Esophagus muscularis mucosa (tissue), 4 donors: ENCODE measurements around the gene RPL31. TPM values are rescaled to one million over a fixed set of nuclear protein-coding genes. Genes with fewer than 3 reads are reported as not detected.

Experiments used
- DNase-seq: peaks from one replicate; pipeline ENCODE4 v3.0.0-alpha.2; 2017; ENCODE audit errors: extremely low spot score
- H3K27ac ChIP-seq, 4 donors: fragments of 200-600 bp; sonication (generic); replicated peaks in 1 of 4; 1 replicate in 3 of 4; 2 replicates in 1 of 4; pipeline ENCODE4 v1.5.1; 2016 to 2019; ENCODE audit warnings: mild to moderate bottlenecking in 1 of 4
- H3K27me3 ChIP-seq, 4 donors: fragments of 200-600 bp; sonication (generic); one replicate each; pipeline versions ENCODE4 v1.5.1 to v1.6.0; 2016 to 2019
- H3K36me3 ChIP-seq, 4 donors: fragments of 200-600 bp; sonication (generic); one replicate each; pipeline ENCODE4 v1.5.1; 2016 to 2019
- H3K4me1 ChIP-seq, 4 donors: fragments of 200-600 bp; sonication (generic); one replicate each; pipeline ENCODE4 v1.5.1; 2016 to 2019
- H3K4me3 ChIP-seq, 4 donors: fragments of 200-600 bp; sonication (generic); 1 replicate in 2 of 4; 2 replicates in 2 of 4; pipeline ENCODE4 v1.5.1; 2016 to 2019; ENCODE audit warnings: mild to moderate bottlenecking in 4 of 4, moderate library complexity in 1 of 4
- H3K9me3 ChIP-seq, 4 donors: fragments of 200-600 bp; sonication (generic); 1 replicate in 3 of 4; 2 replicates in 1 of 4; pipeline ENCODE4 v1.5.1; 2016 to 2019
- CTCF ChIP-seq, 3 experiments: fragments of 200-600 bp in 2 of 3; fragments of 450-650 bp in 1 of 3; sonication (generic) in 2 of 3; IDR thresholded peaks; one replicate each; pipeline ENCODE4 v1.5.1; 2017 to 2019; ENCODE audit warnings: antibody characterized with exemption in 3 of 3, mild to moderate bottlenecking in 2 of 3, moderate library complexity in 1 of 3
- EP300 ChIP-seq: sonication (generic); formaldehyde crosslinking; IDR thresholded peaks from one replicate; pipeline ENCODE4 v1.6.1; 2017; ENCODE audit warnings: antibody characterized with exemption
- POLR2A ChIP-seq: fragments of 450-650 bp; IDR thresholded peaks from one replicate; pipeline ENCODE4 v1.6.1; 2017; ENCODE audit warnings: antibody characterized with exemption, moderate library complexity, mild to moderate bottlenecking, low read depth
- POLR2AphosphoS5 ChIP-seq, 2 donors: sonication (generic); formaldehyde crosslinking; IDR thresholded peaks; one replicate each; pipeline ENCODE4 v1.6.1; 2017; ENCODE audit warnings: antibody characterized with exemption in 2 of 2
- whole genome bisulfite sequencing: methylation state at CpG from one replicate; pipeline ENCODE4 v1.1.5; 2018; 5-methylcytosine and 5-hydroxymethylcytosine counted together
- intact Hi-C: fragments of 100-400 bp; cut with DNase I; formaldehyde crosslinking; loops from one replicate; pipeline ENCODE4 v1.15.1; 2023
- total RNA-seq, 4 donors: library from RNA; depleted of rRNA; stranded (reverse); fragments of >200 nt; gene quantifications; one replicate each; pipeline versions ENCODE4 v1.1.0 to v1.2.1, GENCODE V29; 2016

Gene RPL31
- total RNA-seq, 4 donors from 2014 or later, result 645 to 2,101 (median 1,206) TPM

- H3K4me1 ChIP-seq, result peaks cover 18 to 30% (median 23%) of the 10 kb centered on the region in 4 donors
- no peak overlapping the region for H3K27ac ChIP-seq
- H3K4me3 ChIP-seq, result no peak overlapping the region
- intact Hi-C loops, result no loop called here
- no peak for DNase-seq
- no peaks in the 10 kb centered on the region for H3K27me3 ChIP-seq
- TF ChIP-seq CTCF (IDR thresholded peaks at IDR 0.05) (no peak), POLR2AphosphoS5 (IDR thresholded peaks at IDR 0.05) (no peak), POLR2A (no peak), EP300 (no peak)
- no peaks in the 10 kb centered on the region for H3K9me3 ChIP-seq
- H3K36me3 ChIP-seq, result peaks cover 0 to 7% (median 0%) of the 10 kb centered on the region in 4 donors
- 98% methylated on average over 5 of the region's 5 CpGs for WGBS
Observed at GRCh38 chr2:100956081-100956480, 46.0 kb upstream of the RPL31 start.

- peak overlapping the region in 3 of 4 donors; percentile 34 to 62 (median 40) for H3K27ac ChIP-seq
- intact Hi-C loops, result no loop called here
Observed at GRCh38 chr2:100957996-100958653, 44.0 kb upstream of the RPL31 start.

GRCh38 chr2:100959225-100959880 is 42.7 kb upstream of the RPL31 start:
- intact Hi-C loops, result no loop called here
- no peak overlapping the region for H3K27ac ChIP-seq
- peaks cover 0 to 5% (median 0%) of the 10 kb centered on the region in 4 donors for H3K36me3 ChIP-seq
- DNase-seq, result no peak
- no peaks in the 10 kb centered on the region for H3K9me3 ChIP-seq
- no peak for TF ChIP-seq CTCF (IDR thresholded peaks at IDR 0.05)
- no peak for TF ChIP-seq EP300
- TF ChIP-seq POLR2AphosphoS5 (IDR thresholded peaks at IDR 0.05), result no peak
- TF ChIP-seq POLR2A, result no peak
- H3K4me3 ChIP-seq, result no peak overlapping the region
- H3K4me1 ChIP-seq, result peaks cover 18 to 30% (median 27%) of the 10 kb centered on the region in 4 donors
- 51% methylated on average over 6 of the region's 6 CpGs for WGBS
- no peaks in the 10 kb centered on the region for H3K27me3 ChIP-seq

More at GRCh38 chr2:100957996-100958653, 44.0 kb upstream of the RPL31 start:
- H3K36me3 ChIP-seq, result no peaks in the 10 kb centered on the region
- no peak for DNase-seq
- WGBS, result 55% methylated on average over 16 of the region's 16 CpGs
- H3K9me3 ChIP-seq, result no peaks in the 10 kb centered on the region
- peak overlapping the region in 1 of 4 donors; percentile 23 for H3K4me3 ChIP-seq
- H3K4me1 ChIP-seq, result peaks cover 18 to 30% (median 27%) of the 10 kb centered on the region in 4 donors
- H3K27me3 ChIP-seq, result no peaks in the 10 kb centered on the region
- TF ChIP-seq EP300 (no peak), POLR2AphosphoS5 (IDR thresholded peaks at IDR 0.05) (peak; percentile 29 to 48), POLR2A (no peak), CTCF (IDR thresholded peaks at IDR 0.05) (no peak)

GRCh38 chr2:100960688-100961087 is 41.4 kb upstream of the RPL31 start:
- Histone ChIP-seq H3K36me3 (peaks cover 0 to 12% (median 0%) of the 10 kb centered on the region in 4 donors), H3K27me3 (no peaks in the 10 kb centered on the region), H3K4me3 (no peak overlapping the region), H3K4me1 (peaks cover 18 to 30% (median 27%) of the 10 kb centered on the region in 4 donors), H3K27ac (no peak overlapping the region), H3K9me3 (no peaks in the 10 kb centered on the region)
- no peak for DNase-seq
- no peak for TF ChIP-seq CTCF (IDR thresholded peaks at IDR 0.05)
- no peak for TF ChIP-seq POLR2A
- no peak for TF ChIP-seq EP300
- no peak for TF ChIP-seq POLR2AphosphoS5 (IDR thresholded peaks at IDR 0.05)
- intact Hi-C loops, result no loop called here
- 87% methylated on average over 3 of the region's 4 CpGs for WGBS
